ENCODE measurements around the gene ZNF346.

DNA sequence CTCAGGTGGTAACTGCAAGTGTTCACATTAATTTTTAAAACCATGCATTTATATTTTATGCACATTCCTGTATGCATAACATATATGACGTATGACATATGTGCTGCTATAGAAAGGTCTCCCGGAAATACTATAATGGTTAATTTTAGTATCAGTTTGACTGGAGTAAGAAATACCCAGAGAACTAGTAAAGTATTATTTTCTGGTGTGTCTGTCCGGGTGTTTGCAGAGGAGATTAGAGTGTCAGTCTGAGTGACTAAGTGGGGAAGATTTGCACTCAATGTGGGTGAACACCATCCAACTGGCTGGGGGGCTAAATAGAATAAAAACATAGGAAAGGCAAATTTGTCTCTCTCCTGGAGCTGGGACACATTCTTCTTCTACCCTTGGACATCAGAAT is 42.8 kb upstream of the ZNF346 start:
- TF ChIP-seq, protein P1, sequence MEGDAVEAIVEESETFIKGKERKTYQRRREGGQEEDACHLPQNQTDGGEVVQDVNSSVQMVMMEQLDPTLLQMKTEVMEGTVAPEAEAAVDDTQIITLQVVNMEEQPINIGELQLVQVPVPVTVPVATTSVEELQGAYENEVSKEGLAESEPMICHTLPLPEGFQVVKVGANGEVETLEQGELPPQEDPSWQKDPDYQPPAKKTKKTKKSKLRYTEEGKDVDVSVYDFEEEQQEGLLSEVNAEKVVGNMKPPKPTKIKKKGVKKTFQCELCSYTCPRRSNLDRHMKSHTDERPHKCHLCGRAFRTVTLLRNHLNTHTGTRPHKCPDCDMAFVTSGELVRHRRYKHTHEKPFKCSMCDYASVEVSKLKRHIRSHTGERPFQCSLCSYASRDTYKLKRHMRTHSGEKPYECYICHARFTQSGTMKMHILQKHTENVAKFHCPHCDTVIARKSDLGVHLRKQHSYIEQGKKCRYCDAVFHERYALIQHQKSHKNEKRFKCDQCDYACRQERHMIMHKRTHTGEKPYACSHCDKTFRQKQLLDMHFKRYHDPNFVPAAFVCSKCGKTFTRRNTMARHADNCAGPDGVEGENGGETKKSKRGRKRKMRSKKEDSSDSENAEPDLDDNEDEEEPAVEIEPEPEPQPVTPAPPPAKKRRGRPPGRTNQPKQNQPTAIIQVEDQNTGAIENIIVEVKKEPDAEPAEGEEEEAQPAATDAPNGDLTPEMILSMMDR (IDR thresholded peaks at IDR 0.05) = no peak
- TF ChIP-seq POLR2A (IDR thresholded peaks at IDR 0.05) = no peak
- TF ChIP-seq EP300 (IDR thresholded peaks at IDR 0.05) = no peak
- no peak for TF ChIP-seq POLR2AphosphoS5 (IDR thresholded peaks at IDR 0.05)

Measured in suprapubic skin (tissue), 4 donors.